NCI-H748 (cell line): ENCODE measurements around the gene TEX2.
"Not testable (repeated sequence)": the region's sequence is repeated elsewhere in the genome, so short reads cannot be mapped to it uniquely, and the experiment has no call there.

ENCODE experiments used
- DNase-seq: peaks from one replicate; lab custom pipeline; 2025; ENCODE audit not compliant: unreplicated experiment; lab: John Stamatoyannopoulos, UW

The TEX2 gene

DNA sequence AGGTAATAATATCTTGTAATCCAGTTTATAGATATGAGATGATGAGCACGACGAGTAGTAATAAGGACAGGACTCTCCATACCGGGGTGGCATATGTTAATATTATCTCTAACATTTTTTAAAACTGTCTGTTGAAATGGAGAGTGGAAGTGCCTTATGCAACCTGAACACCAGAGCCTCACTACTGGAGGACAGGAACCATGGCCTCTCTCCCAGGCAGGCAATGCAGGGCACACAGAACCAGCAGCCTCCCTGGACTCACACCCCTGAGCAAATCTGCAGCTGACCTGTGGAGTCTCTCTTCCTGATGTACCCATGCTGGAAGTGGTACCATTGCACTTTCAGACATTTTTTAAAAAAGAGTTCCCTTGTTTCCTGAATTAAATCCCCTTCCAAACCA, 78.0 kb downstream of the TEX2 start:
- no peak for DNase-seq

DNA sequence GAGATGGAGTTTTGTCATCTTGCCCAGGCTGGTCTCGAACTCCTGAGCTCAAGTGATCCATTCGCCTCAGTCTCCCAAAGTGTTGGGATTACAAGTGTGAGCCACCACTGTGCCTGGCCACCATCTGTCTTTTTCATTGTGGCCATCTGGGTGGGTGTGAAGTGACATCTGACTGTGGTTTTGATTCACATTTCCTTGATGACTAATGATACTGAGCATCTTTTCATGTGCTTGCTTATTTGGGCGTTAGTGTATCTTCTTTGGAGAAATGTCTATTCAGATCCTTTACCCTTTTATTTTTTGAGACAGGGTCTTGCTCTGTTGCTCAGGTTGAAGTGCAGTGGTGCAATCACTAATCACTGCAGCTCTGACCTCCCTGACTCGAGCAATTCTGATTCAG, 79.2 kb downstream of the TEX2 start:
- no peak for DNase-seq

DNA sequence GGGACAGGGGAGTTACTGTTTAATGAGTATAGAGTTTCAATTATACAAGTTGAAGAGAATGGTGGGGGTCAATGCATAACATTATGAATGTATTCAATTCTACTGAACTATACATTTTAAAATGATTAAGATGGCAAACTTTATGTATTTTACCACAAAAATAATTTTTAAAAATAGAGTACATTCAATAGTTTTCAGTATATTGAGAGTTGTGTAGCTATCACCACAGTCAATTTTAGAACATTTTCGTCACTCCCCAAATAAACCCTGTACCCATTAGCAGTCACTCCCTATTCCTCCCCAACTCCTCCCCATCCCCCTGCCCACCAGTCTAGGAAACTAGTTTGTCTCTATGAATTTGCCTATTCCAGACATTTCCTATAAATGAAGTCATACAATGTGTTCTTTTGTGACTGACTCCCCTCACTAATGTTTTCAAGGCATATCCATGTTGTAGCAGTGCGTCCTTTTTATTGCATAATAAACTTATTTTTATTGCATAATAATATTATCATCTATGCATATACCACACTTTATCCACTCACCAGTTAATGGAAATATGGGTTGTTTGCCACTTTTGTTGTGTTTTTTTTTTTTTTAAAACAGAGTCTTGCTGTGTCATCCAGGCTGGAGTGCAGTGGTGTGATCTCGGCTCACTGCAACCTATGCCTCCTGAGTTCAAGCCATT, 80.6 kb downstream of the TEX2 start:
- no peak for DNase-seq

DNA sequence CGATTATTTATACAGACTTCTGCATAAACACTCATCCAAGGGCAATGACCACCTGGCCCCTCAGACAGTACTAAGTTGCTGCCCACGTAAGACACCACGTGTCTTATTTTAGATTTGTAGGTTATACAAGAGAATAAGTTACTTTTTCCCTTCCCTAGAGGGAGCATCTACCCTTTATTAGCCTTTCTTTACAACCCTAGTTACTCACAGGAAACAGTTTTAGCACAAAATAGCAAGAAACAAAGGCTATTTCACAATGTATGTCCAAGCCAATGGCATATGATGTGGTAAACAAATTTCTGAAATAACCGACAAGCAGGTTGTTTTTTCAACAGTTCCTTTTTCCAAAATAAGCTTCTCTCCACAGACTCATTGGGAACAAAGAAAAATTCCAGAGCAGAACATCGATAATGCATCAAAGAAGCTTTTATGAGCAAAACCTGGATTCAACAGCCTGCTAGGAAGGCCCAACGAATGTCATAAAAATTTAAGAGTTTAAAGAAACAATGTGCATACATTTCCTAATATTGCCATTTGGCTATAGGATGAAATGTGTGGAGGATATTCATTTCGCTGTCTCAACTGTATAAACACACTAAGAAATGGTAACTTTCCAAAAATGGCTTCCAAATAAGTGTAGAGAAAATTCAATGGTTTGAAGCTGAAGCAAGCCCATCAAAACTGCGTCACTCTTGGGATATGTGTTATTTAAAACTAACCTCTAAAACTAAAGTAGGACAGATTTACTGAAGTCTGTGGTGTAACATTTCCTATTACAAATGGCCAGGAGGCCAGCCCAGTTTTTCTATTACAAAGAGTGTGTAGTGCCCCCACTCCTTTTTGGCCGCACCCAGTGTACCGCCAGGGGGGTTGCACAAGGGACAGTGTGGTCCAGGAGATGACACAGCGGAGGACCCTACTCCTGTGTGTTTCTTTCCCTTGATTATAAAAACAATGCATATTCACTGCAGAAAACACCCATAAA, 82.7 kb downstream of the TEX2 start:
- no peak for DNase-seq

DNA sequence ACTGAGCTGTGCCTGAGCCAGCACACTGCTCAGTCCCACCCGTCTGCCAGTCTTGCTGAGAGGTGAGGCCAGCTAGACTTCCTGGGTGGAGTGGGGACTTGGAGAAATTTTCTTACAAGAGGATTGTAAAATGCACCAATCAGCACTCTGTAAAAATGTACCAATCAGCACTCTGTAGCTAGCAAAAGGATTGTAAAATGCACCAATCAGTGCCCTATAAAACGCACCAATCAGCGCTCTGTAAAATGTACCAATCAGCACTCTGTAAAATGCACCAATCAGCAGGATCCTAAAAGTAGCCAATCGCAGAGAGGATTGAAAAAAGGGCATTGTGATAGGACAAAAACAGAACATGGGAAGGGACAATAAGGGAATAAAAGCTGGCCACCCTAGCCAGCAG, 84.0 kb downstream of the TEX2 start:
- DNase-seq, result not testable (repeated sequence)

DNA sequence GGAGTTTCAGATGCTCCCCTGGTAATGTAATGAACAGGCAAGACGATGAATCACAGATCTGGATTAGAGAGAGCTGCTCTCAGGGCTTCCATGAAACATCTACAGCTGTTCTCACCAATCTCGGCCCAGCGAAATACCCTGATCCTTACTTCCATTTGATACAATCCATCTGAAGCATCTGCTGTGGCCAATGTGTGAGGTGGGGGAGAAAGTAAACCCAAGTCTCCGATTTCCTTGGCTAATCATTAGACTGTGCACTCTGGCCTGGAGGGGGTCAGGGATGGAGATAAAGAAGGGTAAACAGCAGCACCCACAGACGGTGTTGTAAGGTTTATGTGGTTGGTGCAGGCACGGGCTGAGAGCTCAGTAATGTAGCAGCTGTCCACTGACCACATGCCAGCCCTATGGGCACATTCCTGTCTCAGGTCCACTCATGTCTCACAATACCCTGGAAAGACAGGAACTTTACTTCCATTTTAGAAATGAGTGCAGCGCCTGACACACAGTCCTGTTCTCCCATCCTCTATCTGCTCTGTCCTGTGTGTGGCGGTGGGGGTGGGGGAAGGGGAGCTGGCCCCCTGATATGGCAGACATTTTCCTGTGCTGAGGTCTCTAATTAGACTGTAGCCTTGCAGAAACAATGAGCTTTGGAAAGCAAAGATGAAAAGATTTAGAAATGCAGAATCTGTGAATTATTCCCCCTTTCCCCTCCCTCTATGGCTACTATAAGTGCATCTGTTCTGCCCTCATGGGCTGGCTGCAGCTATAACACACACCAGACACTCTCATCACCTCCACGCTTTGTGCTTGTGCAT, 84.8 kb downstream of the TEX2 start:
- no peak for DNase-seq

DNA sequence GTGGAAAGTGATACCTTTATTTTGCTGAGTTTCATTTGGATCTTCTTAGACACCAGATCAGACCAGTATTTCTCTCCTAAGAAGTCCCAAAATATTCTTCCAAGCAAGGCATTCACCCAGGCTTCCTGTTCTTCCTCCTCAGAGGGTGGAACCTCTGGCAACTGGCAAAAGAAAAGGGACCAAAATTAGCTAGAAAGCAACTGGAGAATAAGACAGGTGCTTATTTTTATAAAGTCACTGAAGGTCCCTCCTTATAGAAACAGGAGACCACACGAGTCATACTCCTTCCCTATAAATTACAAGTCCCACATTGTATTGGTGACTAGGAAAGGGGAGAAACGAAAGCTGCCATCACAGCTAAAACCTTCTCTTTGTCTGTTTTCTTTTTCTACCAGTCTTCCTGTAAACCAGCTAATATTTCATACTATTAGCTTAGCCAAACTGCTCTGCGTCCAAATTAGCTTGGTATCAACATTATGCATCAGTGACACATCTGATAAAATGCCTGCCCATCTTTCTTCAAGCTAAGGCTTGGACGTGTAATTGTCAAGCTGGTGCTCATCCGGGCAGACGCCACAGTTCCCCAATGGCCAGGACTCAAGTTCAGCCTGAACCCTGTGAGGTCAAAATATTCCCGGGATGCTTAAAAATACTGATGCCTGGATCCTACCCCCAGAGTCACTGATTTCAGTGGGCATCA, 85.6 kb downstream of the TEX2 start:
- no peak for DNase-seq

DNA sequence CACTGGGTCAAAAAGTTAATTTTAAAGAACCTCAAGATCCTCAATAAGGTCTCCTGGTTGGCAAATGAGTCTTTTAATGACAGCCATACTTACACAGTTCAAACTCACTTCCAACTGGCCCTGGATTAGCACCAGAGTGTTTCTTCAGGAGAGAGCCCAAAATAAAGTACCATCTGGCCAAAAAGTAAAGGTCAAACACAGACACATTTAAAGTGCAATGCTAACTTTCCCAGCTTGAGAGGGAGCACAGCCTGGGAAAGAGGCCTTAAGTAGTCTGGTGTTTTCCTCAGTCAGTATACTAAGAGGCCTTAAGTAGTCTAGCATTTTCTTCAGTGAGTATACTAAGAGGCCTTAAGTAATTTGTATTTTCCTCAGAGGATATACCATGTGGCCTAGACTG, 86.5 kb downstream of the TEX2 start:
- no peak for DNase-seq

DNA sequence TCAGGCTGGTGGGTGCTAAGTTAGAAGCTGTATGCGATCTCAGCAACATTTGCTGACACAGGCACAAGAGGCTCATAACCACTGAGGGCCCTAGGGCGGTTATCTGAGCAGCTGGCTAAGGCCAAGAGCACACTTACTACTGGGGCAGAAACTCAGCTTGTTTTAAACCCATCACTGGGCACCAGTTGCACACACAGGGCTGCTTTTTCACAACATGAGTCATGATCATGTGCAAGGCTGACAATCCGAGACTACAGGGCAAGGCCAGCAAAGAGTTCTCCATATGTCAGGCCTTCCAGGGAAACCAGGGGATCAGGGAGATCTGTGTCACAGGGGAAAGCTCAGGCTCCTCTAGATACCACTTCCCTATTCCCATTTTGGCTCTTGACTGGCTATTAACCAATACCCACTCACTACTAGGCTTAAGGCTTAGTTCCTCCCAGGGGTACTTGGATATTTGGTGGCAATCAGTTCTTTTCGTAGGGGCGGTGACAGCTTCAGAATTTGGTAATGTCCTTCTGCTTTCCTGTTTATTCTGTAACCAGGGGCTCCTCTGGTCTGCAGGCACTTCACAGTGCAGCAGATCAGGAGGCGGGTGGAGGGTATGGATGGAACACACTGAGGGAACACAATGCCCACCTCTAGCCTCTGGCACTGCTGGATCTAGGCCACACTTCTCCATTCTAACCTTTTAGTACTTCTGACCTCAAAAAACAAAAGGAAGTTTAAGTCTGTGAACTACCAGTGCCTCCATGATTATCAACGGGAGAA, 88.2 kb downstream of the TEX2 start:
- DNase-seq, result no peak

DNA sequence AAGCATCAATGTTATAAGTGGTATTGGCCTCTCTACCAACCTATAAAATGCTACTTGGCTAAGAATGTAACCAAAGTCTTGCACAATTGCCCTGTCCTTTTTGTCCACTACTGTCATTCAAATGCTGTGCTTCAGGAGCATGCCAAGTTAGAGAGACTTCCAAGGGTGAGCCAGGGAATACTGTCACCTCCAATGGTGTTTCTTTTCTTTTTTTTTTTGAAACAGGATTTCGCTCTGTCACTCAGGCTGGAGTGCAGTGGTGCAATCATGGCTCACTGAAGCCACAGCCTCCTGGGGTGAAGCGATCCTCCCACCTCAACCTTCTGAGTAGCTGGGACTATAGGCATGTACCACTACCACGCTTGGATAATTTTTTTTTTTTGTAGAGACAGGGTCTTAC, 89.4 kb downstream of the TEX2 start:
- no peak for DNase-seq

DNA sequence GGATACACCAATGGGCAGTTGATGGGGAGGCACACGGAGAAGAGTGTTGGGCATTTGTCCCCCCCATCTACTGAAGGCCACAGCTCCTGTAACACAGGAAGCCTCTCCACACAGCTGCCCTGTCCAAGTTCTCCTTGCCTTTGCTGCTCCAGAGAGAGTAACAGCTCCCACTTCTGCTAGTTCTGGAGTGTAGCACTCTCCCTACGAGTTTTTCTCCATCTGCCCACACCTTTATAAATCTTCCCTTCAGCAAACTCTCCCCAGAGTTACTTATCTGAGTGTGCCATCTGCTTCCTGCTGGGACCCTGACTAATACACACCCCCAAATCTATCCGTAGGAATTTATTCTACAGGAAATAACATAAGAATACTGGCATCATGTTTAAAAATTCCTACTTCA, 90.5 kb downstream of the TEX2 start:
- no peak for DNase-seq

DNA sequence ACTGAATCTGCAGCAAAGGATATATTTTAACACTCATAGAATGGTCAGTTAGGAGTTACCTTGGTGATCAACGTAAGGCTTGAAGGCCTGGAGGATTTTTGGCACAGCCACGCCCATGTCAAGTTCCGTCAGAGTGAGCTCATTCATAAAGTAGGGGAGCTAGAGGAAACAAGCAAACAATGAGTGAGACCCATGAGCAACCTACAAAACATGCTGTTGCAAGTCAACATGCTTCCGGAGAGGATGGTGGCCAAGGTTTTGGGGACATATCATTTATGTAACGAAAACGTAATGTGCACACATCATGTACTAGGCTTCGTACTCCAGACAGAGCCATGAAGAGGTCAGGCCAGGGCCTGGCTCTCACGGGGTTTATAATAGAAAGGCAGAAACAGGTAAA, 92.0 kb downstream of the TEX2 start:
- DNase-seq, result no peak

DNA sequence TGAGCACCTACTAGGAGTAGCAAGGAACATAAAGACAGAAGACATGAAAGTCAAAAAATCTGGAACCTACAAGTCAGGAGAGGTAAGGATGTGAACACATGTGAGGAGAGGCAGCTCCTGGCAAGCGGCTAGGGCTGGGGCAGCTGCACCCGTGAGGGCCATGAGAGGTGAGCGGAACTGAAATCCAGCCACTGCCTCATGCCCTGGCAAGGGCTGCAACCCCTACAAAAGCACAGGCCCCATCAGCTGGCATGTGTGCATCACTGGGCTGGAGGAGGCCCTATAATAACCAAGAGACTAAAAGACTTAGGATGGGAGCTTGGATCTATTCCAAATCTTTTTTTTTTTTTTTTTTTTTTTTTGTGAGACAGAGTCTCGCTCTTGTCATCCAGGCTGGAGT, 92.8 kb downstream of the TEX2 start:
- no peak for DNase-seq

DNA sequence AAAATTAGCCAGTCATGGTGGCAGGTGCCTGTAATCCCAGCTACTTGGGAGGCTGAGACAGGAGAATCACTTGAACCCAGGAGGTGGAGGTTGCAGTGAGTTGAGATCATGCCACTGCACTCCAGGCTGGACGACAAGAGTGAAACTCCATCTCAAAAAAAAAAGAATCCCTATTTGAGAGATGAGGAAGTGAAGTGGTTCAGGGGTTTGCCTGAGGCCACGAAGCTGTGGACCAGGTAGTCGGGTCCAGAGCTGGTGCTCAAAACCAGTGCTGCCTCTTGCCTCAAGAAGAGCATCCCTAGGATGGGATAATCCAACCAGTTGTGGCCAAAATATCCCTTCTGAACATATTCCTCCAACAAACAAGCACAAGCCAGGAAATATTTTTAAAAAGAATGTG, 95.4 kb downstream of the TEX2 start:
- not testable (repeated sequence) for DNase-seq

DNA sequence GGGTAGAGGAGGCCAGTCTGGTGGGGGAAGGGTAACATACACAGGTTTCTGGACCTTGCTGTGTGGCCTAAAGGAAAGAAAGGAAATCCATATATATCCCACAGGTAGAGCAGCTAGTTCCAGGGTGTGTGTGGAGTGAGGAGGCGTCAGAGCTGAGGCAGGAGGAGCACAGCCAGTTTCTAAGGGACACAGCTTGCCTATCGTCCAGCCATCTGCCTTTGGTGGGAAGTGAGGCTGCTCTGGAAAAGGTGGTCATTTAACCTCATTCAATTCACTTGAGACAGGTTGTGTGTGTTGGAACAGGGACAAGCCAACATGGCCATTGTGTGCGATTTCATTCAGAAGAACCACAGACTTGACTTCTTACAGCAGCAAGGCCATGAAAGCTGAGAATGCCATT, 96.2 kb downstream of the TEX2 start:
- DNase-seq, result no peak

DNA sequence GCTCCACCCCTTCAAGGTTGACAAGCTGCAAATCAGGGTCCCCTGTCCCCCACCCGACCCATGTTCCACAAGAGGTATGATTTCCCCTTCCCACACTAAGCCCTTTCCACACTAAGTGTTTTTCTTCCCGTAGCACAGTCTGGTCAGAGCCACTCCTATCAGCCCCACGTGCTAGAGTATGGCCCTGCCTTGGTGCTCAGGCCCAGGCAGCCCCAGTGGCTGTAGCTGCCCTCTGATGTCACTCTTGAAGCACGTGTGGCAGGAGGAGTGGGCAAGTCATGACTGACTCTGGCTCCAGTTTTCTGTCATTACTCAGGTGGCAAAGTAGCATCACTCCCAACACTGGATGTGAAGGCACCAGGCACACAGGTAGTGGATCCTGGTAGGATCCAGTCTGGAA, 97.7 kb downstream of the TEX2 start:
- DNase-seq, result no peak

DNA sequence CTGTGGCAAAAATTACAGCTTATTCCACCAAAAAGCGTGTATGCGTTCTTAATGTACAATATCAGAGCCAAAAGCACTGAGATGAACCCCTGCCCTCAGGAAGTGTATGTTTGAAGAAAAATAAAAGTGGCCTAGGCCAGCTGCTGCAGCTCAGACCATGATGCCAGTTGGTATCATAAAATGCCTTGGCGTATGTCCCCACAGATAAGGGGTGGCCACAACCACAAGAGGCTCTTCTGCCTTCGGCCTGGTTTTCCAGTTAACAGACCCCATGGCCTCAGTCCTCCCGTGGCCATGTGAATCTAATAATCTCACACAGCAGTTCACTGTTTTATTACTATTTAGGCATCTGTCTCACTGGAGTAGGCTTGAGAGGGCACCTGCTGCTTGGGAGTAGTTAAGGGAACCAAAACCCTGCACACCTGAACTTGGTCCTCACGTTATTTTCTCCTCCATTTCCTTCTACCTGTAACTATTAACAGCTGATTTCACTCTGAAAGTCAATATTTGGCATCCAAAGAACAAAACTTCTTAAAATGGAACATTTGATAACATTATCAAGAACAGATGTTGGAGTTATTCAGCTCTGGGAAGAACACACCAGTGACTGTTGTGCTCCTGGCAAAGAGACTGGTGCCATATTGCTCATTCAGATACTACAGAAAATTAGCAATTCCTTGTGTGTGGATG, 98.3 kb downstream of the TEX2 start:
- DNase-seq, result no peak

DNA sequence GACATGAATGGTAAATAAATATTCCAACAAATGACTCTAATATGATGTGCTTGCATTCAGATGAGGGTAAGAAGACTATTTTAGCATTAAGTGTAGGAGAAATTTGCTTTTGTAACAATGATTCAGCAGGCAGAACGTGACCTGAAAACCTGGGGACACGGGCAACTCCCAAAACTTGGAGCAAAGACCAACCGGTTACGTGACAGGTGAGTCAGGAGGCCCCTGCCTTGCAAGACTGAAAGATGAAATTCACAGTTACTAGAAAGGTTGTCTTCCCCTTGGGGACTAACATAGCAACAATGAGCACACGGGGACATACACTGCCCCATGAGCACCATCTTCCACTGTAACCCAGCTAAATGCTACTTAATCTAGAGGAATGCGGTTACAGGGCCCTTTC, 99.6 kb downstream of the TEX2 start:
- DNase-seq, result no peak

DNA sequence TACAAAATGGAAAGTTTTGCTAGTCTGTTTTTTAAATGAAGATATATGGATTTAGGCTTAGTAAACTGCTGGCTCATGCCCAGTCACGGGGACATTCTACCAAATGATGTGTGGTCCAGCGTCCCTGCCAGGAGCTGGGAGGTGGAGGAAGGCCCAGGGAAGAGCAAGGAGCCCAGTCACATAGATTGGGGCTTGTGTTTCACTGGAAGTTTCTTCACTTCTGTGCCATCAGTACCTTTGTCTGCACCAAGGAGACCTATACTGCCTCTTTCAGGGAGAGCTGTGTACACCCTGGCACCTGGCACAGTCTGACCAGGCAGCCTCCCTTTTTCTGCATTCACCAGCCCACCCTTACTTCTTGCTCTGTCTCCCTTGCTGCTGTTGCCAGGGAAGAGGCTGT, 100.5 kb downstream of the TEX2 start:
- DNase-seq, result no peak
